ENCODE data around the gene LRRC75B.

LRRC75B gene

DNA sequence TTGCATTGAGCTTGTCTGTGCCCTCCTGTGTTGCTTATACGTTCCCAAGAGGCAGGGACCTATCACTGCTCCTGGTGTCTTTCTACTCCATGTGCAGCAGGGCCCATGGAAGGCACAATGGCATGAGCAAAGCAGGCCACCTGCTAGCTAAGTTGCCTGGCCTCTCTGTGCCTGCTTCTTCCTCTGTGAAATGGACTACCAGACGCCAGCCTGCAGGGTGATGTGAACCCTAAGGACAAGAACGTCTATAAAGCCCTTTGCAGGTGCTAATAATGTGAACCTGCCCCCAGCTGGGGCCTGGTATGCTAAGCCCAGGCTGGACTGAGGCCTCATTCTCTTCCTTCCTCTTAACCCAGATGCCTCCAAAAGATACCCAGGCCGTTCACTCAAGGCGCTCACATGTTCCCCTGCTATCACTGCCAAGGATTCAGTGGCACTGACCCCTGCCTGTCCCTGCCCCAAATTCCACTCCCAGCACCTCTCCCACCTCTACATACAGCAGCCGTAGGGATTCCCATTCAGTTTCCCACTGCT lies 41.9 kb downstream of the LRRC75B start:
- TF ChIP-seq, protein P1, sequence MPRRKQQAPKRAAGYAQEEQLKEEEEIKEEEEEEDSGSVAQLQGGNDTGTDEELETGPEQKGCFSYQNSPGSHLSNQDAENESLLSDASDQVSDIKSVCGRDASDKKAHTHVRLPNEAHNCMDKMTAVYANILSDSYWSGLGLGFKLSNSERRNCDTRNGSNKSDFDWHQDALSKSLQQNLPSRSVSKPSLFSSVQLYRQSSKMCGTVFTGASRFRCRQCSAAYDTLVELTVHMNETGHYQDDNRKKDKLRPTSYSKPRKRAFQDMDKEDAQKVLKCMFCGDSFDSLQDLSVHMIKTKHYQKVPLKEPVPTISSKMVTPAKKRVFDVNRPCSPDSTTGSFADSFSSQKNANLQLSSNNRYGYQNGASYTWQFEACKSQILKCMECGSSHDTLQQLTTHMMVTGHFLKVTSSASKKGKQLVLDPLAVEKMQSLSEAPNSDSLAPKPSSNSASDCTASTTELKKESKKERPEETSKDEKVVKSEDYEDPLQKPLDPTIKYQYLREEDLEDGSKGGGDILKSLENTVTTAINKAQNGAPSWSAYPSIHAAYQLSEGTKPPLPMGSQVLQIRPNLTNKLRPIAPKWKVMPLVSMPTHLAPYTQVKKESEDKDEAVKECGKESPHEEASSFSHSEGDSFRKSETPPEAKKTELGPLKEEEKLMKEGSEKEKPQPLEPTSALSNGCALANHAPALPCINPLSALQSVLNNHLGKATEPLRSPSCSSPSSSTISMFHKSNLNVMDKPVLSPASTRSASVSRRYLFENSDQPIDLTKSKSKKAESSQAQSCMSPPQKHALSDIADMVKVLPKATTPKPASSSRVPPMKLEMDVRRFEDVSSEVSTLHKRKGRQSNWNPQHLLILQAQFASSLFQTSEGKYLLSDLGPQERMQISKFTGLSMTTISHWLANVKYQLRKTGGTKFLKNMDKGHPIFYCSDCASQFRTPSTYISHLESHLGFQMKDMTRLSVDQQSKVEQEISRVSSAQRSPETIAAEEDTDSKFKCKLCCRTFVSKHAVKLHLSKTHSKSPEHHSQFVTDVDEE (CRISPR knock-in tag; IDR thresholded peaks at IDR 0.05): no peak
- TF ChIP-seq ESRRG (CRISPR knock-in tag; IDR thresholded peaks at IDR 0.05) (no peak), BACH2 (CRISPR knock-in tag; IDR thresholded peaks at IDR 0.05; ENCODE audit: borderline replicate concordance) (no peak), RARB (CRISPR knock-in tag; IDR thresholded peaks at IDR 0.05) (no peak), CSDC2 (CRISPR knock-in tag; IDR thresholded peaks at IDR 0.05) (no peak), ARNTL (CRISPR knock-in tag; IDR thresholded peaks at IDR 0.05; ENCODE audit: borderline replicate concordance, low read depth) (no peak), SNAI2 (CRISPR knock-in tag; IDR thresholded peaks at IDR 0.05) (no peak), GLIS3 (CRISPR knock-in tag; IDR thresholded peaks at IDR 0.05) (no peak)
- TF ChIP-seq, protein P2, sequence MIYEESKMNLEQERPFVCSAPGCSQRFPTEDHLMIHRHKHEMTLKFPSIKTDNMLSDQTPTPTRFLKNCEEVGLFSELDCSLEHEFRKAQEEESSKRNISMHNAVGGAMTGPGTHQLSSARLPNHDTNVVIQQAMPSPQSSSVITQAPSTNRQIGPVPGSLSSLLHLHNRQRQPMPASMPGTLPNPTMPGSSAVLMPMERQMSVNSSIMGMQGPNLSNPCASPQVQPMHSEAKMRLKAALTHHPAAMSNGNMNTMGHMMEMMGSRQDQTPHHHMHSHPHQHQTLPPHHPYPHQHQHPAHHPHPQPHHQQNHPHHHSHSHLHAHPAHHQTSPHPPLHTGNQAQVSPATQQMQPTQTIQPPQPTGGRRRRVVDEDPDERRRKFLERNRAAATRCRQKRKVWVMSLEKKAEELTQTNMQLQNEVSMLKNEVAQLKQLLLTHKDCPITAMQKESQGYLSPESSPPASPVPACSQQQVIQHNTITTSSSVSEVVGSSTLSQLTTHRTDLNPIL (CRISPR knock-in tag; IDR thresholded peaks at IDR 0.05; ENCODE audit: low read depth): no peak
- TF ChIP-seq, protein P3, sequence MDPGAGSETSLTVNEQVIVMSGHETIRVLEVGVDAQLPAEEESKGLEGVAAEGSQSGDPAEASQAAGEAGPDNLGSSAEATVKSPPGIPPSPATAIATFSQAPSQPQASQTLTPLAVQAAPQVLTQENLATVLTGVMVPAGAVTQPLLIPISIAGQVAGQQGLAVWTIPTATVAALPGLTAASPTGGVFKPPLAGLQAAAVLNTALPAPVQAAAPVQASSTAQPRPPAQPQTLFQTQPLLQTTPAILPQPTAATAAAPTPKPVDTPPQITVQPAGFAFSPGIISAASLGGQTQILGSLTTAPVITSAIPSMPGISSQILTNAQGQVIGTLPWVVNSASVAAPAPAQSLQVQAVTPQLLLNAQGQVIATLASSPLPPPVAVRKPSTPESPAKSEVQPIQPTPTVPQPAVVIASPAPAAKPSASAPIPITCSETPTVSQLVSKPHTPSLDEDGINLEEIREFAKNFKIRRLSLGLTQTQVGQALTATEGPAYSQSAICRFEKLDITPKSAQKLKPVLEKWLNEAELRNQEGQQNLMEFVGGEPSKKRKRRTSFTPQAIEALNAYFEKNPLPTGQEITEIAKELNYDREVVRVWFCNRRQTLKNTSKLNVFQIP (CRISPR knock-in tag; IDR thresholded peaks at IDR 0.05; ENCODE audit: borderline replicate concordance, low read depth): no peak
- ATAC-seq: no peak

DNA sequence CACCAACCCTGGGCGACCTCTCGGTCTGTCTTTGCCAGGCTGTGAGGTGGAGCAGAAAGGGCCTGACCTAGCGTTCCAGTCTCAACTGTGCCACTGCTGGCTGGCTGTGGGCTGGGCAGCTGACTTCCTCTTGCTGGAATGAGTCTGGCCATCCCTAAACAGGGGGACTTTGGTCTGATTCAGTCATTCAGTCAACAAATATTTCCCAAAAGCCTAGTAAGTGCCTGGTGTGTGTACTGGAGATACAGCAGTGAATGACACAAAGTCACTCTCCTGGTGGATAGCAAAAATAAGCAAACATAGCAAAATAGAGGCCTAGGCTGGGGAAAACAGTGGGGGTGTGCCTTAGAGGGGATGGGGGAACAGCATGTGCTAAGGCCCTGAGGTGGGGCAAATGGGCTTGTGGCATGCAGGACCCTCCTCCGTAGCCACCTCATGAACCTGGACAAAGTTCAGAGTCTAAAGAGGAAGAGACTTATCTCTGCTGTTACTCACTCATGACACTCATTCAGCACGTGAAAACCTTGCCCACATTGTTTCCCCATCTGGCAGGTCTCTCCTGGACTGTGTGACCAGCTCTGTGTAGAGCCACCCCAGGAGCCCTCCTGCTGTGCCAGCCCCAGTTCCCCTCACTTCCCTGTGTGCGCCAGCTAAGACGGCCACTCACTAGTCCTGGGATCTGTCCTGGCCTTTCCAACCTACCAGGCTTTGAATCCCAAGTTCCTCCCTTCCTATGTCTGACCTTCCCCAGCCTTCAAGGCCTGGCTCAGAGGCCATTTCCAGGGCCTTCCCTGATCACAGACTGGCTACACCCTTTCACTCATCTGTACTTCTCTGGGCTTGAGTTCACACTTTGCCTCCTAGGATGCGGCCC lies 42.6 kb downstream of the LRRC75B start:
- ATAC-seq: no peak
- no peak for TF ChIP-seq RARB (CRISPR knock-in tag; IDR thresholded peaks at IDR 0.05)
- TF ChIP-seq GLIS3 (CRISPR knock-in tag; IDR thresholded peaks at IDR 0.05): no peak
- no peak for TF ChIP-seq CSDC2 (CRISPR knock-in tag; IDR thresholded peaks at IDR 0.05)
- TF ChIP-seq, protein P2 (CRISPR knock-in tag; IDR thresholded peaks at IDR 0.05; ENCODE audit: low read depth): no peak
- TF ChIP-seq, protein P4, sequence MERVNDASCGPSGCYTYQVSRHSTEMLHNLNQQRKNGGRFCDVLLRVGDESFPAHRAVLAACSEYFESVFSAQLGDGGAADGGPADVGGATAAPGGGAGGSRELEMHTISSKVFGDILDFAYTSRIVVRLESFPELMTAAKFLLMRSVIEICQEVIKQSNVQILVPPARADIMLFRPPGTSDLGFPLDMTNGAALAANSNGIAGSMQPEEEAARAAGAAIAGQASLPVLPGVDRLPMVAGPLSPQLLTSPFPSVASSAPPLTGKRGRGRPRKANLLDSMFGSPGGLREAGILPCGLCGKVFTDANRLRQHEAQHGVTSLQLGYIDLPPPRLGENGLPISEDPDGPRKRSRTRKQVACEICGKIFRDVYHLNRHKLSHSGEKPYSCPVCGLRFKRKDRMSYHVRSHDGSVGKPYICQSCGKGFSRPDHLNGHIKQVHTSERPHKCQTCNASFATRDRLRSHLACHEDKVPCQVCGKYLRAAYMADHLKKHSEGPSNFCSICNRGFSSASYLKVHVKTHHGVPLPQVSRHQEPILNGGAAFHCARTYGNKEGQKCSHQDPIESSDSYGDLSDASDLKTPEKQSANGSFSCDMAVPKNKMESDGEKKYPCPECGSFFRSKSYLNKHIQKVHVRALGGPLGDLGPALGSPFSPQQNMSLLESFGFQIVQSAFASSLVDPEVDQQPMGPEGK (CRISPR knock-in tag; IDR thresholded peaks at IDR 0.05; ENCODE audit: borderline replicate concordance): no peak
- no peak for TF ChIP-seq TOX (CRISPR knock-in tag; IDR thresholded peaks at IDR 0.05; ENCODE audit: borderline replicate concordance)

DNA sequence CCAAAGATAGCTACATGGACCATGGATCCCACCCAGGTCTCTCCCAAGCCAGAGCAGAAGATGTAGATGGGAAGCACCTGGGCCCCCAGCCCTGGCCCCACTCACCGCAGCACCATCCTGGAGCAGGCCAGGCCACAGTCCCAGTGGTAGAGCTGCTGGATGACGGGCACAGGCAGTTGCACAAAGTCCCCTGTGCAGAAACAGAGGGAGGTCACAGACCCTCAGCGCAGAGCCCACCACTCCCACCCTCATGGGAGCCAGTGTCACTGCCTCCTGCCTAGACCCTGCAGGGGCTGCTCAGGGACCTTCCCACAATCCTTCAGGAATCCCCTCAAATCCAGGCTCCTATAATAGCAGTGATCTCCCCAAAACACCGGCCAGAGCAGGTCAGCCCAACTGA lies 44.1 kb downstream of the LRRC75B start:
- ATAC-seq: no peak
- TF ChIP-seq RARB (CRISPR knock-in tag; IDR thresholded peaks at IDR 0.05) (no peak), PPARA (CRISPR knock-in tag; IDR thresholded peaks at IDR 0.05; ENCODE audit: borderline replicate concordance) (no peak), ESRRG (CRISPR knock-in tag; IDR thresholded peaks at IDR 0.05) (no peak), TOX (CRISPR knock-in tag; IDR thresholded peaks at IDR 0.05; ENCODE audit: borderline replicate concordance) (no peak), TCF4 (CRISPR knock-in tag; IDR thresholded peaks at IDR 0.05; ENCODE audit: borderline replicate concordance) (no peak), ZNF8 (CRISPR knock-in tag; IDR thresholded peaks at IDR 0.05) (no peak), BACH2 (CRISPR knock-in tag; IDR thresholded peaks at IDR 0.05; ENCODE audit: borderline replicate concordance) (no peak), OSR1 (CRISPR knock-in tag; IDR thresholded peaks at IDR 0.05) (no peak), ZNF565 (CRISPR knock-in tag; conservative IDR thresholded peaks at IDR 0.05; ENCODE audit: low read depth) (no peak)
- TF ChIP-seq, protein P2 (CRISPR knock-in tag; IDR thresholded peaks at IDR 0.05; ENCODE audit: low read depth): no peak
- TF ChIP-seq, protein P4 (CRISPR knock-in tag; IDR thresholded peaks at IDR 0.05; ENCODE audit: borderline replicate concordance): no peak
- TF ChIP-seq, protein P1 (CRISPR knock-in tag; IDR thresholded peaks at IDR 0.05): no peak

Data from SK-N-SH treated with all-trans-retinoic acid at 6 μM for 48 hours (cell line).